ENCODE measurements around the gene CD80. TPM values are rescaled to one million over a fixed set of nuclear protein-coding genes. Genes with fewer than 3 reads are reported as not detected.
"Not testable (repeated sequence)": the region's sequence is repeated elsewhere in the genome, so short reads cannot be mapped to it uniquely, and the experiment has no call there.

The CD80 gene
- polyA plus RNA-seq, 1 of the 3 experiments (the other 2 are of a cell fraction): not detected

DNA sequence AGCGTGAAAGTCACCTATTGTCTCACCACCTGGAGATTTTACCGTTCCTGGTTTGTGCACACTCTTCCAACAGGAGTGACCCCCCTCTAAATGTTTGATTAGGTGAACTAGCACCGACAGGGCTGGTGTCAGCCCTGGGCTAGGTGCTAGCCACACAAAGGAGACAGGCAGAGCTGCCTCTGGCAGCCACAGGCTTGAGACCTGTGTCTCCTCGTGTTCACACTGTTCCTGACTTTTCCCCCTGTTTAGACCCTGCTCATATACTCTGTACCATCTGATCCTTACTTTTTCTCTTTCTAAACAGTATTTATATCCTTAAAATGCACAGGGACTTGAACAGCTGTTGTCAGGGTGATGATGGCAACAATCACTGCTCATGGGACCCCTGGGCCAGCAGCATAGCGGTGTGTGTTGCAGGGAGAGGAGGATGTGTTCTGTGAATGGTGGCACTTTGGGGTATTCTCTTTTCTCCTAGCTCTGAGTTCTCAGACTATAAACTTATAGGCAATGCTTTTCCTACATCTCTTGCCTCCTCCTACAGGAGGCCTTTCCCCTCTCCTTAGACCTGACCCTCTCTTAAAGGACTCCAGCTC, 5.5 kb downstream of the CD80 start:
- Histone ChIP-seq H3K79me2 (ENCODE audit: insufficient read depth) (no peaks in the 10 kb centered on the region), H3K36me3 (replicated peaks in 1 of 2; ENCODE audit: control insufficient read depth in 1 of 2, insufficient read depth in 2 of 2, low read length in 1 of 2) (no peaks in the 10 kb centered on the region), H3K9ac (no peak overlapping the region), H4K20me1 (ENCODE audit: insufficient read depth) (no peaks in the 10 kb centered on the region), H3K4me3 (ENCODE audit: low read depth in 2 of 2, low read length in 1 of 2) (no peak overlapping the region), H3K9me2 (no peaks in the 10 kb centered on the region), H2AFZ (ENCODE audit: low read depth) (no peak overlapping the region), H3F3A (replicated peaks; ENCODE audit: insufficient read depth) (no peaks in the 10 kb centered on the region), H3K4me1 (ENCODE audit: control insufficient read depth in 1 of 2, insufficient read depth in 2 of 2, low read depth in 1 of 2, low read length in 1 of 2) (no peaks in the 10 kb centered on the region; a peak in 1 of 4 replicates), H3K4me2 (no peak overlapping the region), H3K9me3 (no peaks in the 10 kb centered on the region), H3K27ac (ENCODE audit: low read depth in 2 of 2, low read length in 1 of 2) (no peak overlapping the region), H3K27me3 (ENCODE audit: insufficient read depth) (no peaks in the 10 kb centered on the region)
- no peak for DNase-seq
- ChIA-PET POLR2A (no interaction called here), CTCF (no interaction called here)
- TF ChIP-seq FOXM1 (IDR thresholded peaks at IDR 0.05; ENCODE audit: low read depth) (no peak), SMC3 (IDR thresholded peaks at IDR 0.05; ENCODE audit: low read depth, low read length) (no peak), TAF1 (IDR thresholded peaks at IDR 0.05; ENCODE audit: borderline replicate concordance, low read depth, low read length) (no peak), IRF3 (IDR thresholded peaks at IDR 0.05; ENCODE audit: low read depth, low read length) (no peak), NRF1 (IDR thresholded peaks at IDR 0.05; ENCODE audit: low read depth, low read length) (no peak), ELF1 (IDR thresholded peaks at IDR 0.05) (no peak), GABPA (IDR thresholded peaks at IDR 0.05; ENCODE audit: low read depth) (no peak), EZH2phosphoT487 (IDR thresholded peaks at IDR 0.05; ENCODE audit: borderline replicate concordance, low read depth) (no peak), YY1 (IDR thresholded peaks at IDR 0.05; ENCODE audit: low read depth) (no peak)
- 80% methylated on average over 5 of the region's 5 CpGs for WGBS (ENCODE audit: low lambda C conversion rate)

DNA sequence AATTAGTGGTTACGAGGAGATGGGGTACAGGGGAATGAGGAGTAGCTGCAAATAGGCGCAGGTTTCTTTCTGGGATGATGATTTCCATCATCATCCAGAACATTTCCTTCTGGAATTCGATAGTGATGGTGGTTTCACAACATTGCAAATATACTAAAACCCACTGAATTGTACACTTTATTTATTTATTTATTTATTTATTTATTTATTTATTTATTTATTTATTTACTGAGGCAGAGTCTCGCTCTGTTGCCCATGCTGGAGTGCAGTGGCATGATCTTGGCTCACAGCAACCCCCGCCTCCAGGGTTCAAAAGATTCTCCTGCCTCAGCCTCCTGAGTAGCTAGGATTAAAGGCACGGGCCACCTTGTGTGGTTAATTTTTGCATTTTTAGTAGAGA, 6.5 kb downstream of the CD80 start:
- CTCF ChIA-PET, POLR2A ChIA-PET: not testable (repeated sequence)

DNA sequence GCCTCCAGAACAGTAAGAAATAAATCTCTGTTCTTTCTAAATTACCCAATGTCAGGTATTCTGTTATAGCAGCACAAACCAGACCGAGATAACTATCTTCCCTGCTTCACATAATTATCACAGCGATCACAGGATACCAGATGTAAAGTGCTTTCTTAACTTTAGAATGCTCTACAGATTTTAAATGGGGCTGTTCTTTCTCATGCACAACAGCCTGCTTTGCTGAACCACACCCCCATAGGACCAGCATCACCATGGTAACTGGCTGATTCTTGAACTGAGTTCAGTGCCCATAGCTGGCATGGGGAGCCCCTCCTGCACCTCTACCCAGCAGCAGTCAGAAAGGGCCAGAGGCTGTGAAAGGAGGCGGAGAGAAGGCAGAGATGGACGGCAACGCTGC, 7.8 kb downstream of the CD80 start:
- Histone ChIP-seq H4K20me1 (ENCODE audit: insufficient read depth) (no peaks in the 10 kb centered on the region), H3K36me3 (replicated peaks in 1 of 2; ENCODE audit: control insufficient read depth in 1 of 2, insufficient read depth in 2 of 2, low read length in 1 of 2) (no peaks in the 10 kb centered on the region), H3K27me3 (ENCODE audit: insufficient read depth) (no peaks in the 10 kb centered on the region), H2AFZ (ENCODE audit: low read depth) (no peak overlapping the region), H3F3A (replicated peaks; ENCODE audit: insufficient read depth) (no peaks in the 10 kb centered on the region), H3K4me3 (ENCODE audit: low read depth in 2 of 2, low read length in 1 of 2) (no peak overlapping the region), H3K79me2 (ENCODE audit: insufficient read depth) (no peaks in the 10 kb centered on the region), H3K9me2 (no peaks in the 10 kb centered on the region), H3K9ac (no peak overlapping the region), H3K9me3 (no peaks in the 10 kb centered on the region), H3K27ac (ENCODE audit: low read depth in 2 of 2, low read length in 1 of 2) (no peak overlapping the region), H3K4me2 (no peak overlapping the region), H3K4me1 (ENCODE audit: control insufficient read depth in 1 of 2, insufficient read depth in 2 of 2, low read depth in 1 of 2, low read length in 1 of 2) (no peaks in the 10 kb centered on the region; a peak in 1 of 4 replicates)
- 65% methylated on average over 5 of the region's 5 CpGs for WGBS (ENCODE audit: low lambda C conversion rate)
- no peak for TF ChIP-seq JUND (IDR thresholded peaks at IDR 0.05)
- no peak for TF ChIP-seq NRF1 (IDR thresholded peaks at IDR 0.05; ENCODE audit: low read depth, low read length)
- no peak for TF ChIP-seq MAX (IDR thresholded peaks at IDR 0.05; ENCODE audit: low read depth)
- TF ChIP-seq EP300 (IDR thresholded peaks at IDR 0.05; ENCODE audit: borderline replicate concordance in 1 of 2, low read depth in 1 of 2, low read length in 1 of 2): peak in 1 of 2 experiments; percentile 39; a peak in 1 of 4 replicates
- TF ChIP-seq FOSL2 (IDR thresholded peaks at IDR 0.05; ENCODE audit: borderline replicate concordance, low read depth): no peak
- TF ChIP-seq USF1 (IDR thresholded peaks at IDR 0.05; ENCODE audit: borderline replicate concordance, low read depth): no peak
- TF ChIP-seq FOXJ3 (CRISPR knock-in tag; IDR thresholded peaks at IDR 0.05): no peak
- peak; percentile 39; the same call in 1 of the 2 replicates for TF ChIP-seq GATA2 (CRISPR knock-in tag; IDR thresholded peaks at IDR 0.05)
- no peak for TF ChIP-seq NFIC (IDR thresholded peaks at IDR 0.05; ENCODE audit: borderline replicate concordance)
- TF ChIP-seq SMC3 (IDR thresholded peaks at IDR 0.05; ENCODE audit: low read depth, low read length): no peak
- peak; percentile 47 for DNase-seq
- CTCF ChIA-PET: no interaction called here
- POLR2A ChIA-PET: no interaction called here

More for the DNA sequence above, 6.5 kb downstream of the CD80 start:
- not testable (repeated sequence) for H3K9me3 ChIP-seq; H3K4me3 ChIP-seq (ENCODE audit: low read depth in 2 of 2, low read length in 1 of 2); H3K27ac ChIP-seq (ENCODE audit: low read depth in 2 of 2, low read length in 1 of 2); H3K36me3 ChIP-seq (replicated peaks in 1 of 2; ENCODE audit: control insufficient read depth in 1 of 2, insufficient read depth in 2 of 2, low read length in 1 of 2); H3K79me2 ChIP-seq (ENCODE audit: insufficient read depth); H3K9ac ChIP-seq; H3F3A ChIP-seq (replicated peaks; ENCODE audit: insufficient read depth); DNase-seq; H4K20me1 ChIP-seq (ENCODE audit: insufficient read depth); H3K4me2 ChIP-seq; H2AFZ ChIP-seq (ENCODE audit: low read depth); H3K4me1 ChIP-seq (ENCODE audit: control insufficient read depth in 1 of 2, insufficient read depth in 2 of 2, low read depth in 1 of 2, low read length in 1 of 2); H3K27me3 ChIP-seq (ENCODE audit: insufficient read depth); H3K9me2 ChIP-seq
- 91% methylated on average over 5 of the region's 6 CpGs for WGBS (ENCODE audit: low lambda C conversion rate)

All from SK-N-SH (cell line).